Upper lobe of left lung (tissue), 6 donors: ENCODE data around the gene TTYH3. TPM values are rescaled to one million over a fixed set of nuclear protein-coding genes. Genes with fewer than 3 reads are reported as not detected.

Experiments
- ATAC-seq, 2 donors: fragments of 200-7000 bp; cut with Tn5 transposase; one replicate each; pipeline ENCODE4 v1.9.1; 2022; ENCODE audit warnings: mild to moderate bottlenecking in 2 of 2, moderate library complexity in 2 of 2; ENCODE audit not compliant: low FRiP score in 2 of 2
- DNase-seq, 2 donors: peaks; one replicate each; pipeline ENCODE4 v3.0.0-alpha.2; 2019 to 2020
- H3K27ac ChIP-seq, 4 donors: fragments of 200-600 bp; sonication (generic); one replicate each; pipeline ENCODE4 v1.5.1; 2016 to 2019
- H3K27me3 ChIP-seq, 4 donors: fragments of 200-600 bp; sonication (generic); one replicate each; pipeline ENCODE4 v1.5.1; 2017 to 2019
- H3K36me3 ChIP-seq, 4 donors: fragments of 200-600 bp; sonication (generic); one replicate each; pipeline ENCODE4 v1.5.1; 2016 to 2019
- H3K4me1 ChIP-seq, 4 donors: fragments of 200-600 bp; sonication (generic); one replicate each; pipeline ENCODE4 v1.5.1; 2018 to 2019
- H3K4me3 ChIP-seq, 4 donors: fragments of 200-600 bp; sonication (generic); one replicate each; pipeline ENCODE4 v1.5.1; 2017 to 2019; ENCODE audit warnings: mild to moderate bottlenecking in 2 of 4, moderate library complexity in 1 of 4
- H3K9me3 ChIP-seq, 4 donors: fragments of 200-600 bp; sonication (generic); one replicate each; pipeline ENCODE4 v1.5.1; 2018 to 2019
- EP300 ChIP-seq, 4 donors: sonication (generic); formaldehyde crosslinking; IDR thresholded peaks; one replicate each; pipeline ENCODE4 v1.5.1; 2017; ENCODE audit warnings: antibody characterized with exemption in 4 of 4, control low read depth in 2 of 4
- POLR2A ChIP-seq, 4 donors: fragments of 450-650 bp; IDR thresholded peaks; one replicate each; pipeline ENCODE4 v1.5.1; 2016 to 2017; ENCODE audit warnings: antibody characterized with exemption in 4 of 4, mild to moderate bottlenecking in 2 of 4
- POLR2AphosphoS5 ChIP-seq, 2 donors: sonication (generic); formaldehyde crosslinking; IDR thresholded peaks; one replicate each; pipeline ENCODE4 v1.5.1; 2017; ENCODE audit warnings: antibody characterized with exemption in 2 of 2
- WGBS, 2 donors: methylation state at CpG; one replicate each; pipeline ENCODE4 v1.1.5; 2017 to 2018; 5-methylcytosine and 5-hydroxymethylcytosine counted together
- total RNA-seq, 6 donors: library from RNA; depleted of rRNA in 4 of 6; stranded (reverse); fragments of >200 nt in 4 of 6; gene quantifications; one replicate each; pipeline versions ENCODE4 v1.1.0 to v1.2.1, GENCODE V29; 2016 to 2021
- TF ChIP-seq, protein P1 (sequence below), 6 experiments: fragments of 450-650 bp in 4 of 6; fragments of 200-600 bp in 2 of 6; sonication (generic) in 2 of 6; IDR thresholded peaks; one replicate each; pipeline ENCODE4 v1.5.1; 2016 to 2019; ENCODE audit warnings: antibody characterized with exemption in 6 of 6
- donor health status: DM: no; HTN: no; CAD: no; lungs with moderate emphysema.
- donor health status: DM: no; HTN: yes; CAD: no; lungs with severe emphysema.

Gene TTYH3
- total RNA-seq, 6 donors from 2014 or later, result 16.5 to 69.6 (median 58.1) TPM

- DNase-seq (peak in 1 of 2 donors; percentile 76), ATAC-seq (no peak)
- no peaks in the 10 kb centered on the region for H3K27me3 ChIP-seq
- H3K4me3 ChIP-seq, result no peak overlapping the region
- WGBS, 2 donors, result 88 to 90% methylated on average over 9 to 22 of the region's 33 CpGs
- no peaks in the 10 kb centered on the region for H3K9me3 ChIP-seq
- no peak overlapping the region for H3K27ac ChIP-seq
- H3K36me3 ChIP-seq, result peaks cover 0 to 40% (median 21%) of the 10 kb centered on the region in 4 donors
- TF ChIP-seq, protein P1, sequence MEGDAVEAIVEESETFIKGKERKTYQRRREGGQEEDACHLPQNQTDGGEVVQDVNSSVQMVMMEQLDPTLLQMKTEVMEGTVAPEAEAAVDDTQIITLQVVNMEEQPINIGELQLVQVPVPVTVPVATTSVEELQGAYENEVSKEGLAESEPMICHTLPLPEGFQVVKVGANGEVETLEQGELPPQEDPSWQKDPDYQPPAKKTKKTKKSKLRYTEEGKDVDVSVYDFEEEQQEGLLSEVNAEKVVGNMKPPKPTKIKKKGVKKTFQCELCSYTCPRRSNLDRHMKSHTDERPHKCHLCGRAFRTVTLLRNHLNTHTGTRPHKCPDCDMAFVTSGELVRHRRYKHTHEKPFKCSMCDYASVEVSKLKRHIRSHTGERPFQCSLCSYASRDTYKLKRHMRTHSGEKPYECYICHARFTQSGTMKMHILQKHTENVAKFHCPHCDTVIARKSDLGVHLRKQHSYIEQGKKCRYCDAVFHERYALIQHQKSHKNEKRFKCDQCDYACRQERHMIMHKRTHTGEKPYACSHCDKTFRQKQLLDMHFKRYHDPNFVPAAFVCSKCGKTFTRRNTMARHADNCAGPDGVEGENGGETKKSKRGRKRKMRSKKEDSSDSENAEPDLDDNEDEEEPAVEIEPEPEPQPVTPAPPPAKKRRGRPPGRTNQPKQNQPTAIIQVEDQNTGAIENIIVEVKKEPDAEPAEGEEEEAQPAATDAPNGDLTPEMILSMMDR (IDR thresholded peaks at IDR 0.05), result no peak
- TF ChIP-seq POLR2A (IDR thresholded peaks at IDR 0.05) (no peak), EP300 (IDR thresholded peaks at IDR 0.05) (no peak), POLR2AphosphoS5 (IDR thresholded peaks at IDR 0.05) (no peak)
- peaks cover 6 to 36% (median 14%) of the 10 kb centered on the region in 4 donors for H3K4me1 ChIP-seq
Observed at GRCh38 chr7:2662273-2663120, 30.7 kb downstream of the TTYH3 start.

GRCh38 chr7:2663121-2663886, 31.5 kb downstream of the TTYH3 start:
- no peaks in the 10 kb centered on the region for H3K9me3 ChIP-seq
- DNase-seq (peak in 1 of 2 donors; percentile 85), ATAC-seq (peak; percentile 6 to 17)
- 73 to 80% methylated on average over 8 to 28 of the region's 30 CpGs for WGBS, 2 donors
- TF ChIP-seq POLR2AphosphoS5 (IDR thresholded peaks at IDR 0.05), result peak; percentile 51 to 62
- TF ChIP-seq, protein P1 (IDR thresholded peaks at IDR 0.05), result no peak
- no peak overlapping the region for H3K4me3 ChIP-seq
- no peaks in the 10 kb centered on the region for H3K27me3 ChIP-seq
- H3K27ac ChIP-seq, result peak overlapping the region in 1 of 4 donors; percentile 1
- H3K4me1 ChIP-seq, result peaks cover 6 to 36% (median 14%) of the 10 kb centered on the region in 4 donors
- peaks cover 0 to 32% (median 13%) of the 10 kb centered on the region in 4 donors for H3K36me3 ChIP-seq

DNA sequence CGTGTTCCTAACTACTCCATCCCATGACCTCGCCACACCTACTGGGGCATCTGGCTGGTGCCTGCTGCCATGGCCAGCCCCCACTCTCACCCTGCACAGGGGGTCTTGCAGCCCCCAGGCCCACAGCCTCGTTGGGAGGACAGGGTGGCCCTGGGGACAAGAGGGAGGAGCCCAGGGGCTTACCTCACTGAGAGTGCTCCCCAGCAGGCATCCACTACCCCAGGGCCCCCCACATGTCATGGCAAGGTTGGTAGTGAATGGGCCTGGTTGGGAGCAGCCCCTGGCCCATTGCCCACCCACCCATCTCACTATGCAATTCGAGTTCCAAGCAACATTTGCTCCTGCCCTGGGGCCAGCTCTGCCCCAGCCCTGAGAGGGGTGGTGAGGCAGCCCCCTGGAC, 32.2 kb downstream of the TTYH3 start:
- Histone ChIP-seq H3K9me3 (no peaks in the 10 kb centered on the region), H3K4me3 (no peak overlapping the region), H3K36me3 (peaks cover 0 to 26% (median 7%) of the 10 kb centered on the region in 4 donors), H3K27me3 (no peaks in the 10 kb centered on the region), H3K4me1 (peaks cover 6 to 36% (median 14%) of the 10 kb centered on the region in 4 donors), H3K27ac (peak overlapping the region in 1 of 4 donors; percentile 1)
- DNase-seq, result no peak
- no peak for ATAC-seq
- TF ChIP-seq EP300 (IDR thresholded peaks at IDR 0.05) (no peak), POLR2A (IDR thresholded peaks at IDR 0.05) (no peak), POLR2AphosphoS5 (IDR thresholded peaks at IDR 0.05) (no peak)
- TF ChIP-seq, protein P1 (IDR thresholded peaks at IDR 0.05), result no peak
- WGBS, 2 donors, result 54 to 67% methylated on average over 4 of the region's 4 CpGs

- Histone ChIP-seq H3K4me1 (peaks cover 6 to 36% (median 14%) of the 10 kb centered on the region in 4 donors), H3K27me3 (no peaks in the 10 kb centered on the region), H3K4me3 (no peak overlapping the region), H3K27ac (no peak overlapping the region), H3K9me3 (no peaks in the 10 kb centered on the region), H3K36me3 (peaks cover 0 to 12% (median 5%) of the 10 kb centered on the region in 4 donors)
- WGBS, 2 donors, result 41 to 69% methylated on average over 33 of the region's 33 CpGs
- no peak for ATAC-seq
- TF ChIP-seq POLR2AphosphoS5 (IDR thresholded peaks at IDR 0.05), result no peak
- TF ChIP-seq POLR2A (IDR thresholded peaks at IDR 0.05), result no peak
- TF ChIP-seq, protein P1 (IDR thresholded peaks at IDR 0.05), result no peak
- no peak for TF ChIP-seq EP300 (IDR thresholded peaks at IDR 0.05)
- DNase-seq, result peak in 1 of 2 donors; percentile 87
Observed at GRCh38 chr7:2665359-2665791, 33.6 kb downstream of the TTYH3 start.
